GM18508 (cell line): ENCODE data around the gene SCO2.
"Not testable (repeated sequence)": the region's sequence is repeated elsewhere in the genome, so short reads cannot be mapped to it uniquely, and the experiment has no call there.

Experiments
- ATAC-seq: cut with Tn5 transposase; IDR thresholded peaks from one replicate; pipeline ENCODE4 v1.9.1; 2021; ENCODE audit warnings: moderate number of reproducible peaks; ENCODE audit not compliant: insufficient read depth, unreplicated experiment

The SCO2 gene

GRCh38 chr22:50551160-50551752 is 25.9 kb upstream of the SCO2 start:
- ATAC-seq: no peak

GRCh38 chr22:50550395-50550794 is 25.0 kb upstream of the SCO2 start:
- ATAC-seq: no peak

GRCh38 chr22:50548921-50549790 is 23.8 kb upstream of the SCO2 start:
- ATAC-seq: no peak

GRCh38 chr22:50548040-50548920 is 22.9 kb upstream of the SCO2 start:
- no peak for ATAC-seq

- ATAC-seq: no peak
Measured at GRCh38 chr22:50547263-50547985, 22.0 kb upstream of the SCO2 start.

GRCh38 chr22:50546326-50547262 is 21.2 kb upstream of the SCO2 start:
- ATAC-seq: no peak

- ATAC-seq: no peak
Measured at GRCh38 chr22:50545522-50546325, 20.3 kb upstream of the SCO2 start, which contains the start of gene KLHDC7B. Gene KLHDC7B, plus strand, starts transcription at chr22:50545899. Its CDS starts 345 bp downstream, at chr22:50546244.

GRCh38 chr22:50544746-50545253 is 19.4 kb upstream of the SCO2 start:
- no peak for ATAC-seq

- ATAC-seq: no peak
Measured at GRCh38 chr22:50544078-50544745, 18.8 kb upstream of the SCO2 start.

GRCh38 chr22:50542416-50542927 is 17.1 kb upstream of the SCO2 start:
- ATAC-seq: no peak

GRCh38 chr22:50541667-50542026 is 16.2 kb upstream of the SCO2 start:
- not testable (repeated sequence) for ATAC-seq

- no peak for ATAC-seq
Measured at GRCh38 chr22:50540381-50540780, 15.0 kb upstream of the SCO2 start.

- ATAC-seq: no peak
Measured at GRCh38 chr22:50537765-50538164, 12.4 kb upstream of the SCO2 start.

- no peak for ATAC-seq
Measured at GRCh38 chr22:50536226-50536625, 10.8 kb upstream of the SCO2 start.

- no peak for ATAC-seq
Measured at GRCh38 chr22:50535113-50535512, 9.7 kb upstream of the SCO2 start.

- ATAC-seq: not testable (repeated sequence)
Measured at GRCh38 chr22:50533856-50534711, 8.7 kb upstream of the SCO2 start.
